ENCODE results near the gene USH2A.

USH2A gene, protein sequence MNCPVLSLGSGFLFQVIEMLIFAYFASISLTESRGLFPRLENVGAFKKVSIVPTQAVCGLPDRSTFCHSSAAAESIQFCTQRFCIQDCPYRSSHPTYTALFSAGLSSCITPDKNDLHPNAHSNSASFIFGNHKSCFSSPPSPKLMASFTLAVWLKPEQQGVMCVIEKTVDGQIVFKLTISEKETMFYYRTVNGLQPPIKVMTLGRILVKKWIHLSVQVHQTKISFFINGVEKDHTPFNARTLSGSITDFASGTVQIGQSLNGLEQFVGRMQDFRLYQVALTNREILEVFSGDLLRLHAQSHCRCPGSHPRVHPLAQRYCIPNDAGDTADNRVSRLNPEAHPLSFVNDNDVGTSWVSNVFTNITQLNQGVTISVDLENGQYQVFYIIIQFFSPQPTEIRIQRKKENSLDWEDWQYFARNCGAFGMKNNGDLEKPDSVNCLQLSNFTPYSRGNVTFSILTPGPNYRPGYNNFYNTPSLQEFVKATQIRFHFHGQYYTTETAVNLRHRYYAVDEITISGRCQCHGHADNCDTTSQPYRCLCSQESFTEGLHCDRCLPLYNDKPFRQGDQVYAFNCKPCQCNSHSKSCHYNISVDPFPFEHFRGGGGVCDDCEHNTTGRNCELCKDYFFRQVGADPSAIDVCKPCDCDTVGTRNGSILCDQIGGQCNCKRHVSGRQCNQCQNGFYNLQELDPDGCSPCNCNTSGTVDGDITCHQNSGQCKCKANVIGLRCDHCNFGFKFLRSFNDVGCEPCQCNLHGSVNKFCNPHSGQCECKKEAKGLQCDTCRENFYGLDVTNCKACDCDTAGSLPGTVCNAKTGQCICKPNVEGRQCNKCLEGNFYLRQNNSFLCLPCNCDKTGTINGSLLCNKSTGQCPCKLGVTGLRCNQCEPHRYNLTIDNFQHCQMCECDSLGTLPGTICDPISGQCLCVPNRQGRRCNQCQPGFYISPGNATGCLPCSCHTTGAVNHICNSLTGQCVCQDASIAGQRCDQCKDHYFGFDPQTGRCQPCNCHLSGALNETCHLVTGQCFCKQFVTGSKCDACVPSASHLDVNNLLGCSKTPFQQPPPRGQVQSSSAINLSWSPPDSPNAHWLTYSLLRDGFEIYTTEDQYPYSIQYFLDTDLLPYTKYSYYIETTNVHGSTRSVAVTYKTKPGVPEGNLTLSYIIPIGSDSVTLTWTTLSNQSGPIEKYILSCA (N-terminal part only)

GRCh38 chr1:216422821-216423520 is at the start of gene USH2A:
USH2A (minus strand) TSS chr1:216423448; CDS start chr1:216422336, 1,112 bp downstream.
- Histone ChIP-seq H3K27ac (ENCODE audit: low read depth, low read length) (no peak within 1 kb of the TSS), H3K27me3 (ENCODE audit: control insufficient read depth, insufficient read depth, low read length) (no peaks in the 10 kb centered on the region), H3K36me3 (ENCODE audit: control insufficient read depth, insufficient read depth, low read length) (no peaks in the 10 kb centered on the region), H3K9ac (ENCODE audit: low read length) (no peak within 1 kb of the TSS), H3K4me3 (ENCODE audit: low read length) (no peak within 1 kb of the TSS), H3K4me1 (ENCODE audit: control insufficient read depth, insufficient read depth, low read length) (no peaks in the 10 kb centered on the region)

GRCh38 chr1:216466162-216466801 is 43.0 kb upstream of the USH2A start:
- Histone ChIP-seq H3K4me1 (ENCODE audit: control insufficient read depth, insufficient read depth, low read length) (no peaks in the 10 kb centered on the region), H3K27me3 (ENCODE audit: control insufficient read depth, insufficient read depth, low read length) (no peaks in the 10 kb centered on the region), H3K9ac (ENCODE audit: low read length) (no peak overlapping the region), H3K27ac (ENCODE audit: low read depth, low read length) (no peak overlapping the region), H3K4me3 (ENCODE audit: low read length) (no peak overlapping the region), H3K36me3 (ENCODE audit: control insufficient read depth, insufficient read depth, low read length) (no peaks in the 10 kb centered on the region)

DNA sequence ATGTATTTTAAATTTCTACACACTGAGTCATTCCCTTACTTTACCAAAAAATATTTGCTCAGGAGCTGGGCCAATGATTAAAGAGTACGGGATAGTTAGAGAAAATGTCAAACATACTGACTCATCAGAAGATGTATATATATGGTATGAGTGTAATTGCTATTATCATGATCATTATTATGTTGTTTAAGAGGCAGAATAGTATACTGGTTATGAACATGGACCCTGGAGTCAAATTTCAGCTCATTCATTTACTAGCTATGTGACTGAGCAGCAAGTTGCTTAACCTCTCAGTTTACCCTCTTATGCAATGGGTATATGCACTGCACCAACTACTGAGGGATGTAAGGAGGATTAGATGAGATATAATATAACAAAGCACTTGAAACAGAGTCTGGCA is 41.2 kb upstream of the USH2A start:
- H3K9ac ChIP-seq (ENCODE audit: low read length) = no peak overlapping the region
- no peak overlapping the region for H3K27ac ChIP-seq (ENCODE audit: low read depth, low read length)
- H3K27me3 ChIP-seq (ENCODE audit: control insufficient read depth, insufficient read depth, low read length) = no peaks in the 10 kb centered on the region
- H3K36me3 ChIP-seq (ENCODE audit: control insufficient read depth, insufficient read depth, low read length) = no peaks in the 10 kb centered on the region
- no peak overlapping the region for H3K4me3 ChIP-seq (ENCODE audit: low read length)
- no peaks in the 10 kb centered on the region for H3K4me1 ChIP-seq (ENCODE audit: control insufficient read depth, insufficient read depth, low read length)

GRCh38 chr1:216462066-216462775 is 39.0 kb upstream of the USH2A start:
- Histone ChIP-seq H3K4me1 (ENCODE audit: control insufficient read depth, insufficient read depth, low read length) (no peaks in the 10 kb centered on the region), H3K27me3 (ENCODE audit: control insufficient read depth, insufficient read depth, low read length) (no peaks in the 10 kb centered on the region), H3K4me3 (ENCODE audit: low read length) (no peak overlapping the region), H3K36me3 (ENCODE audit: control insufficient read depth, insufficient read depth, low read length) (no peaks in the 10 kb centered on the region), H3K9ac (ENCODE audit: low read length) (no peak overlapping the region), H3K27ac (ENCODE audit: low read depth, low read length) (no peak overlapping the region)

DNA sequence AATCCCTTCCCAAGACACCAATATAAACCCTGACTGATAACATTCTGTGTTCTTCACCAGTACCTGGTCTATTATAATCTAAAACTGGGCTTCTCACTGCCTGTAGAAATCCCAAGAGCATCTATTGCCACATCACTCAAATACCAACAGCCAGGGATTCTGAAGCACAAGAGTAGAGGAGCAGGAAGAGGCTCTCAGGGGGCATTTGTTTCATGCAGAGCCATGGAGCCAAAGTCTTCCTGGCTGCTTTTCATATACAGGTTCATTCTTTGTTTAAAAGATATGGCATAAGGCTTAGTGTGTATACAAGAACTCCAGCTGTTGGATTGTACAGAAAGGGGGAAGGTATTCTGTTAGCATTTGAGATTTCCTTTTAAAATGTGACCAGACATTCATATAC is 38.2 kb upstream of the USH2A start:
- Histone ChIP-seq H3K36me3 (ENCODE audit: control insufficient read depth, insufficient read depth, low read length) (no peaks in the 10 kb centered on the region), H3K4me1 (ENCODE audit: control insufficient read depth, insufficient read depth, low read length) (no peaks in the 10 kb centered on the region), H3K27me3 (ENCODE audit: control insufficient read depth, insufficient read depth, low read length) (no peaks in the 10 kb centered on the region), H3K9ac (ENCODE audit: low read length) (no peak overlapping the region), H3K27ac (ENCODE audit: low read depth, low read length) (no peak overlapping the region), H3K4me3 (ENCODE audit: low read length) (no peak overlapping the region)

DNA sequence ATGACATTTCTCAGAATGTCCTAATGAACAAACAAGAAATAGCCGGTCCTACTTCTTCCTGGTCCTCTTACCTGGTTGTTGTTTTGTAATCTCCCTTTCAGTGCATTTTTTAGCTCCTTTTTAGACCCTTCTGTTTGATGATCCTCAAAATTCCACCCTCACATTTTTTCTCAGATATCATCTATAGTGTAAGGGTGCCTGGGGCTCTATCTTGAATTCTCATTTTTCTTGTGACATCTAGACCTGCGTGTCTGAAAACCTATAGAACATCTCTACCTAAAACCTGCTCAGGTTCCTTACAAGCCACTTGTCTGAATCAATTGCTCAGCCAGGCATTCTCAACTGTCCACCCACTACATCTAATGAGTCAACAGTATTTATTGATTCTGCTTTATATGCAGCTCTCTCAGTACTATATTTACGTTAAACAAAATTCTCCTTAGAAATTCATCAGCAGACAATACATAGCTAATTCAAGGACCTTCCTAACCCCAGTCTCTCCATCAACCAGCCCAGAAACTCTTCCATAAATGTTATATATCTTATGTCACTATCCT is 36.5 kb upstream of the USH2A start:
- Histone ChIP-seq H3K27ac (ENCODE audit: low read depth, low read length) (no peak overlapping the region), H3K9ac (ENCODE audit: low read length) (no peak overlapping the region), H3K4me1 (ENCODE audit: control insufficient read depth, insufficient read depth, low read length) (no peaks in the 10 kb centered on the region), H3K4me3 (ENCODE audit: low read length) (no peak overlapping the region), H3K36me3 (ENCODE audit: control insufficient read depth, insufficient read depth, low read length) (no peaks in the 10 kb centered on the region), H3K27me3 (ENCODE audit: control insufficient read depth, insufficient read depth, low read length) (no peaks in the 10 kb centered on the region)

DNA sequence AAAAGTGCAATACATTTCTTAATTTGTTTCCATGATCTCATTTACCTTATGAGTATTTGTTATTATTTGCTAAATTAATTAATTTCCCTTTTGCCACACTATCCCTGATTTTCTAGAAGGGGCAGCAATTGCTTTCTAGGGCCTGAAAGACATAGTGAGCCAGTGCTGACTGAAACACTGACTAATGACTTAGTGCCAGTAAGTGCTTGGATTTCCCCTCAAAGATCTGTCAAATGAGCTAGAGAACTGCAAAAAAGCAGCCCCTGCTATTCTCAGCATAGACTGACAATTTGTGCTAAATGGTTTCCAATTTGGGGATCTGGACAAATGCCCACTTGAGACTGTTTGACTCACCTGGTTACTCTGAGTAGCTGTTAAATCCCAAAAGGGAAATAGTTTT is 35.6 kb upstream of the USH2A start:
- Histone ChIP-seq H3K9ac (ENCODE audit: low read length) (no peak overlapping the region), H3K36me3 (ENCODE audit: control insufficient read depth, insufficient read depth, low read length) (no peaks in the 10 kb centered on the region), H3K27ac (ENCODE audit: low read depth, low read length) (no peak overlapping the region), H3K27me3 (ENCODE audit: control insufficient read depth, insufficient read depth, low read length) (no peaks in the 10 kb centered on the region), H3K4me1 (ENCODE audit: control insufficient read depth, insufficient read depth, low read length) (no peaks in the 10 kb centered on the region), H3K4me3 (ENCODE audit: low read length) (no peak overlapping the region)

DNA sequence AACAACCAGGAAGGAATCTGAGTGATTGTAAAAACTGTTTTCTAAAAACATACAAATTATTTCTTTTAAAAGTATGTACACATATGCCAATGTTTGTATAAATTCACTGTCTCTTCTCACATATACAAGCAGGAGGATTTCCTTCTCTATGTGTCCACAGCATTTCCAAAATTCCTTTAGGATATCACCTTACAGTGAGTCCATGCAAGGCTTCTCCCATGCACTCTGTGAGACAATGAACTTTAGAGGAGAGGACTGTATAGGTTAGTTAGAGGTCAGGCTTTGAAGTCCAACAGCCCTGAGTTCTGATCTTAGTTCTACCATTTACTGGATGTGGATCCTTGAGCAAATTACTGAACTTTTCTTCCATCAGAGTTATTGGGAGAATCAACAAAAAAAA is 34.1 kb upstream of the USH2A start:
- no peaks in the 10 kb centered on the region for H3K4me1 ChIP-seq (ENCODE audit: control insufficient read depth, insufficient read depth, low read length)
- no peaks in the 10 kb centered on the region for H3K27me3 ChIP-seq (ENCODE audit: control insufficient read depth, insufficient read depth, low read length)
- H3K4me3 ChIP-seq (ENCODE audit: low read length) = no peak overlapping the region
- H3K27ac ChIP-seq (ENCODE audit: low read depth, low read length) = no peak overlapping the region
- H3K36me3 ChIP-seq (ENCODE audit: control insufficient read depth, insufficient read depth, low read length) = no peaks in the 10 kb centered on the region
- no peak overlapping the region for H3K9ac ChIP-seq (ENCODE audit: low read length)

DNA sequence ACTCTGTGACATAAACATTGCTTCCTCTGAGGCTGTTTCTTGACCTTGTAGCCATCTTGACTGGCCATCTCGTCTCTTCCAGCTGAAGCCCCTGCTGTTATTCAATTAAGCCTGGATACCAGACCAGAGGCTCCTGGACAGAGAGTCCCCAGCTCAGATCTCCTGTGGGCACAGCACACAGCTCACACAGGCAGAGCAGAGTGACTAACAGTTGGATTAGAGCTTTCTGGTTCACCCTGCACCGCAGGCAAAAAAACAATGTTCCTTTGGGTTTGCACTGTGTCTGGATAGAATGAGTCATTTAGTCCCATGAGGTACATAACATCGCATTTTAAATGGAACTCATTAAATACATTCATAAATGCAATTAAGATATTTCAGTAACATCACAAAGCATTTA is 33.4 kb upstream of the USH2A start:
- no peak overlapping the region for H3K27ac ChIP-seq (ENCODE audit: low read depth, low read length)
- H3K36me3 ChIP-seq (ENCODE audit: control insufficient read depth, insufficient read depth, low read length) = no peaks in the 10 kb centered on the region
- no peak overlapping the region for H3K4me3 ChIP-seq (ENCODE audit: low read length)
- no peaks in the 10 kb centered on the region for H3K4me1 ChIP-seq (ENCODE audit: control insufficient read depth, insufficient read depth, low read length)
- no peaks in the 10 kb centered on the region for H3K27me3 ChIP-seq (ENCODE audit: control insufficient read depth, insufficient read depth, low read length)
- H3K9ac ChIP-seq (ENCODE audit: low read length) = no peak overlapping the region

- H3K27ac ChIP-seq (ENCODE audit: low read depth, low read length) = no peak overlapping the region
- H3K9ac ChIP-seq (ENCODE audit: low read length) = no peak overlapping the region
- H3K27me3 ChIP-seq (ENCODE audit: control insufficient read depth, insufficient read depth, low read length) = no peaks in the 10 kb centered on the region
- H3K36me3 ChIP-seq (ENCODE audit: control insufficient read depth, insufficient read depth, low read length) = no peaks in the 10 kb centered on the region
- H3K4me3 ChIP-seq (ENCODE audit: low read length) = no peak overlapping the region
- H3K4me1 ChIP-seq (ENCODE audit: control insufficient read depth, insufficient read depth, low read length) = no peaks in the 10 kb centered on the region
These were observed 30.5 kb upstream of the USH2A start for GRCh38 chr1:216453777-216454176.

- Histone ChIP-seq H3K4me1 (ENCODE audit: control insufficient read depth, insufficient read depth, low read length) (no peaks in the 10 kb centered on the region), H3K27ac (ENCODE audit: low read depth, low read length) (no peak overlapping the region), H3K9ac (ENCODE audit: low read length) (no peak overlapping the region), H3K27me3 (ENCODE audit: control insufficient read depth, insufficient read depth, low read length) (no peaks in the 10 kb centered on the region), H3K36me3 (ENCODE audit: control insufficient read depth, insufficient read depth, low read length) (no peaks in the 10 kb centered on the region), H3K4me3 (ENCODE audit: low read length) (no peak overlapping the region)
These were observed 27.0 kb upstream of the USH2A start for GRCh38 chr1:216450227-216450626.

All from rectal smooth muscle tissue (tissue), 1 donor.